Memory B cell (primary cell): ENCODE results near the gene HLA-G.

Experiments
- ATAC-seq: fragments of 150-1000 bp; cut with Tn5 transposase; 2 replicates; pipeline ENCODE4 v1.10.0; 2021; ENCODE audit warnings: low read depth, mild to moderate bottlenecking, moderate library complexity
- DNase-seq, 2 donors: peaks; one replicate each; pipeline ENCODE4 v3.0.0; 2022; ENCODE audit warnings: low spot score in 2 of 2
- H3K27ac Mint-ChIP-seq: one replicate; pipeline ENCODE4 v1.8.0; 2022; ENCODE audit warnings: mild to moderate bottlenecking, moderate library complexity, mixed read lengths
- H3K27me3 Mint-ChIP-seq: one replicate; pipeline ENCODE4 v1.8.0; 2022; ENCODE audit warnings: mixed read lengths
- H3K36me3 Mint-ChIP-seq: one replicate; pipeline ENCODE4 v1.8.0; 2022; ENCODE audit warnings: mild to moderate bottlenecking, mixed read lengths
- H3K4me1 Mint-ChIP-seq: one replicate; pipeline ENCODE4 v1.8.0; 2022; ENCODE audit warnings: mixed read lengths
- H3K4me3 Mint-ChIP-seq: one replicate; pipeline ENCODE4 v1.8.0; 2022; ENCODE audit warnings: mild to moderate bottlenecking, moderate library complexity, mixed read lengths
- H3K9me3 Mint-ChIP-seq: one replicate; pipeline ENCODE4 v1.8.0; 2022; ENCODE audit warnings: mixed read lengths

HLA-G gene

DNA sequence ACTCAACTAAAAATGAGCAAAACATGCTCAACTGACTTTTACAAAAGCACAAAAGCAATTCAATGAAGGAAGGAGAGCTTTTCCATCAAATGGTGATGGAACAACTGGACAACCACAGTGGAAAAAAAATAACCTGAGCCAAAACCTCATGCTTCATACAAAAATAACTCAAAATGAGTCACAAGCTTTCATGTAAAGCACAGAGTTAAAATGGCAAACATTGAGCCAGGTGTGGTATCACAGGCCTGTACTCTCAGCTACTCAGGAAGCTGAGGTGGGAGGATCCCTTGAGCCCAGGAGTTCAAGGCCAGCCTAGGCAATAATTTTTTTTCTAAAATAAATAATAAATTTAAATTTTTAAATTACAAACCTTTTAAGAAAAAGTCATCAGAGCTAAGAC is 18.4 kb upstream of the HLA-G start:
- H3K27ac Mint-ChIP-seq = no peak overlapping the region
- H3K4me1 Mint-ChIP-seq = no peaks in the 10 kb centered on the region
- ATAC-seq (no peak), DNase-seq (no peak)
- H3K27me3 Mint-ChIP-seq = peaks cover 7% of the 10 kb centered on the region
- H3K9me3 Mint-ChIP-seq = no peaks in the 10 kb centered on the region
- no peak overlapping the region for H3K4me3 Mint-ChIP-seq
- no peaks in the 10 kb centered on the region for H3K36me3 Mint-ChIP-seq

DNA sequence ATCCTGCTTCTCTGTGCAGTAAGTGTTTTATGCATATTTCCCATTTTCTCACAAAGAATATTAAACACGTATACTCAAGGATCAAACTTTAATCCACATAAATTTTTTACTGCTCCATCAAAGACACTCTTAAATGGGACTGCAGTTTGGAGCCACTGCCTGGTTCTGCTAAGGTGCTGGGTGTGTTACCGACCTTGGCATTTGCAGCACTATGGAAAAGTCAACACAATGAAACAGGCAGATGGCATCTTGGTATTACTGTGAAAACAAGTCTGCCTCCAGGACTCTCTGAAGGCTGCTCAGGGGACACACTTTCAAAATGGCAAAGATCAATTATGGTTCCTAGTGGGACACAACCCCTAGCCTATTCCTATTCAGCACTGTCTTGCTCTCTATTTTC is 17.3 kb upstream of the HLA-G start:
- Mint-ChIP-seq H3K27ac (no peak overlapping the region), H3K4me3 (no peak overlapping the region), H3K4me1 (no peaks in the 10 kb centered on the region), H3K9me3 (no peaks in the 10 kb centered on the region), H3K27me3 (peaks cover 9% of the 10 kb centered on the region), H3K36me3 (no peaks in the 10 kb centered on the region)
- DNase-seq (no peak), ATAC-seq (no peak)

GRCh38 chr6:29811377-29811776 is 16.2 kb upstream of the HLA-G start:
- Mint-ChIP-seq H3K4me3 (no peak overlapping the region), H3K27ac (no peak overlapping the region), H3K36me3 (no peaks in the 10 kb centered on the region), H3K9me3 (no peaks in the 10 kb centered on the region), H3K27me3 (peaks cover 6% of the 10 kb centered on the region), H3K4me1 (no peaks in the 10 kb centered on the region)
- ATAC-seq = no peak
- no peak for DNase-seq

GRCh38 chr6:29813066-29813465 is 14.6 kb upstream of the HLA-G start:
- DNase-seq = no peak
- no peaks in the 10 kb centered on the region for H3K9me3 Mint-ChIP-seq
- H3K36me3 Mint-ChIP-seq = no peaks in the 10 kb centered on the region
- no peak overlapping the region for H3K27ac Mint-ChIP-seq
- peaks cover 8% of the 10 kb centered on the region for H3K27me3 Mint-ChIP-seq
- no peaks in the 10 kb centered on the region for H3K4me1 Mint-ChIP-seq
- ATAC-seq = no peak
- H3K4me3 Mint-ChIP-seq = no peak overlapping the region

GRCh38 chr6:29813809-29814208 is 13.8 kb upstream of the HLA-G start:
- Mint-ChIP-seq H3K4me3 (no peak overlapping the region), H3K36me3 (no peaks in the 10 kb centered on the region), H3K4me1 (no peaks in the 10 kb centered on the region), H3K27me3 (peaks cover 12% of the 10 kb centered on the region), H3K27ac (no peak overlapping the region), H3K9me3 (no peaks in the 10 kb centered on the region)
- ATAC-seq = no peak
- no peak for DNase-seq

DNA sequence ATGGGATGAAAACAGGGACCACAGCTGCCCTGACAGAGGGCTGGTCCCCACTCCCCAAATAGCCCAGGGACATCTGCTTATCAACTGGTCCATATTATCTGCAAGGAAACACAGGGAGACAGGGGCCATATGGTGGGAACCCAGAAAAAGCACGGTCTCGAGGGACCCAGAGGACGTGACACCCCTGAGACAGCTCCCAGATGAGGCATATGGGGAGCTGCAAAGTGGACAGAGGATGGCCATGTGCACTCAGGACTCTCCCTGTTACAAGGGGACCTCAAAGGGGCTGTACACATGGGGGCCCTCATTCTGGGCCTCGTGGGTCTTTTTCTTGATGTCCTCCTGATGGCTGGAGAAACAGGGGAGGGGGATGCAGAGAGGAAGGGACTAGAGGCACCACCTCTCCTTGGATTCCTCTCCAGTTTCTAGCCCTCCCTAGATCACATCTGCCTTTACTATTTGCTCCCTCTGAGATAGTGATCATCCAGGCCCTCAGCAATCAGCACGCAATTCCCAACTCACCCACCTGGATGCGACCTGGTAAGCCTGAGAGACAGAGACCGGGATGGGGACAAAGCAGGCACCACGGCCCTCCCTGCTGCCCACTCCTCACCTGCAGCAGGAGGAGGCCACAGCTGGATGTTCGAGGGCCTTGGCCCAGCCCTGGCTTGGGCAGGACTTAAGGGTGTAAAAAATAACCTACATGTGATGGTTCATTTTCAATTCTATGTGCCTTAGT is 13.1 kb upstream of the HLA-G start:
- Mint-ChIP-seq H3K36me3 (peaks cover 2% of the 10 kb centered on the region), H3K27ac (no peak overlapping the region), H3K4me1 (no peaks in the 10 kb centered on the region), H3K9me3 (no peaks in the 10 kb centered on the region), H3K27me3 (peaks cover 18% of the 10 kb centered on the region), H3K4me3 (no peak overlapping the region)
- ATAC-seq (no peak), DNase-seq (no peak)

DNA sequence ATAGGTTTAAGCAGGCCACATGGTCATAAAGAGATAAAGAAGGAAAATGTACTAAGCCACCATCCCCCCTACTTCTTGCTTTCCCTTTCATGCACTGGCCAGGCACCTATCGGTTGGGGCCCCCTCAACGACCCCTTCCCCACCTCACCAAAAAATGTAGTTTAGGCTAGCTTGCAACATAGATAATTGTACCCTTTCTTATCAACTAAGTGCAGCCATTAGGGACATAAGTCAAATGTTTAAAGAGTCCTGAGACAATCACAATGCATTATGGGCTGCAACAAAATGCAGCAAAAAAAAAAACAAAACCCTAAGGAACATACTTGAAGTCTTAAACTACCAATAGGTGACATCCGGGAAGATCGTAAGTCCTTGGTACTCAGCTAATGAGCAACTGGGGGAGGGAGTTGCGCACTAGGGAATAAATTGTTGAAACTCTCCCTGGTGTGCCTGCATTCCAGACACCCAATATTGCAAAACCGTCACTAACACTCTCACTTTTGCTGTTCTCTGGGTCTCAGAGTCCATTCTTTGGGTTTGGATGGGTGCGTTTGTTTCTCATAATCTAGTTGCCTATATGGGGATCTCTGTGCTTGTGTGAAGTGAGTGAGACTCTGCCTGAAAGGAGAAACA is 12.4 kb upstream of the HLA-G start:
- Mint-ChIP-seq H3K9me3 (no peaks in the 10 kb centered on the region), H3K27ac (no peak overlapping the region), H3K4me3 (no peak overlapping the region), H3K4me1 (no peaks in the 10 kb centered on the region), H3K27me3 (peaks cover 17% of the 10 kb centered on the region), H3K36me3 (peaks cover 2% of the 10 kb centered on the region)
- ATAC-seq (no peak), DNase-seq (no peak)

DNA sequence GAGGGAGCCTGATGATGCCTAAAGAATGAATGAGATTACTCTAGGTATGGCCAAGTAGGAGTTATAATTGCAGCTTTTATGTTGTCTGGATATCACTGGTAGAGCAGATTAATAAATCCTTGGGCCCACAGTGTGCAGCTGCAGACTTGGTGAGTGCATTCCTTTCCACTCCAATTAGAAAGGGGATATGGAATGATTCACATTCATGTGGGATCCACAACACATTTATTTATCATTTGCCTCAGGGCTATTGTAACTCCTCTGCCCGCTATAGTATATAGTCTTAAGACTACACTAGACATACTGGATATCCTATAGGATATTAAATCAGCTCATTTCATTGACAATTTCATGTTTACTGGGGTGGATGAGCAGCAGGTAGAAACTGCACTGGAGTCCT is 11.6 kb upstream of the HLA-G start:
- ATAC-seq (no peak), DNase-seq (no peak)
- Mint-ChIP-seq H3K27ac (no peak overlapping the region), H3K27me3 (peaks cover 19% of the 10 kb centered on the region), H3K36me3 (peaks cover 2% of the 10 kb centered on the region), H3K4me1 (no peaks in the 10 kb centered on the region), H3K9me3 (no peaks in the 10 kb centered on the region), H3K4me3 (no peak overlapping the region)

DNA sequence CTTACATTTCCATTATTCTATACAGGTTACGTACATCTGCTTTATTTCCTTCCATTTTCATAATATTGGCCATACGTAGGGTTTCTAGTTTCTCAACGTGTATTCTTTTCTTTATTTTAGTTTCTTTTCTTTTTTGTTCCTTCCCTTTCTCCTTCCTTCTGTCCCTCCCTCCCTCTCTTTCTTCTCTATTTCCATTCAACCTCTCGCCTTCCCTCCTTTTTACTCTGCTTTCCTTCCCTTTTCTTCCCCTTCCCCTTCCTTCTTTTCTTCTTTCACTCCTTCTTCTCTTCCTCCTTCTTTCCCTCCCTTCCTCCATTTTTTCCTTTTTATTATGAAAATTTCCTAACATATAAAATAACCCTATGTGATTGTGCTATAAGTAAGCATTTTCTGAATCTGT is 8.7 kb upstream of the HLA-G start:
- DNase-seq (no peak), ATAC-seq (no peak)
- peaks cover 25% of the 10 kb centered on the region for H3K27me3 Mint-ChIP-seq
- H3K27ac Mint-ChIP-seq = no peak overlapping the region
- peaks cover 3% of the 10 kb centered on the region for H3K9me3 Mint-ChIP-seq
- H3K4me1 Mint-ChIP-seq = no peaks in the 10 kb centered on the region
- peaks cover 3% of the 10 kb centered on the region for H3K36me3 Mint-ChIP-seq
- H3K4me3 Mint-ChIP-seq = no peak overlapping the region

- Mint-ChIP-seq H3K4me1 (peaks cover 5% of the 10 kb centered on the region), H3K4me3 (no peak overlapping the region), H3K36me3 (peaks cover 3% of the 10 kb centered on the region), H3K27ac (no peak overlapping the region), H3K9me3 (peaks cover 4% of the 10 kb centered on the region), H3K27me3 (peaks cover 29% of the 10 kb centered on the region)
- DNase-seq (no peak), ATAC-seq (no peak)
Observed at GRCh38 chr6:29824144-29824543, 3.5 kb upstream of the HLA-G start.

DNA sequence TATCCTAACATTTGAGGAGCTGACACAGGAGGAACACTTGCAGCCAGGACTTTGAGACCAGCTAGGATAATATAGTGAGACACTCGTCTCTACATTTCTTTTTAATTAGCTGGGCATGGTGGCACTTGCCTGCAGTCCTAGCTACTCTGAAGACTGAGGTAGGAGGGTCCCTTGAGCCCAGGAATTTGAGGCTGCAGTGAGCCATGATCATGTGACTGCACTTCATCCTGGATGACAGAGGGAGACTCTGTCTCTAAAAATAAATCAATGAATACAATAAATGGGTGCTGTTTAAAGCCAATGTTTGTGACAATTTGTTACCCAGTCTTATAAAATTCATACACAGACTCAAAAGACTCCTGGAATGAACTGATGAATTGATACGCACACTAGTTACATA is 1.8 kb upstream of the HLA-G start:
- Mint-ChIP-seq H3K27ac (no peak overlapping the region), H3K27me3 (peaks cover 38% of the 10 kb centered on the region), H3K4me1 (peaks cover 5% of the 10 kb centered on the region), H3K4me3 (no peak overlapping the region), H3K9me3 (peaks cover 4% of the 10 kb centered on the region), H3K36me3 (peaks cover 3% of the 10 kb centered on the region)
- DNase-seq (no peak), ATAC-seq (no peak)

- peaks cover 5% of the 10 kb centered on the region for H3K4me1 Mint-ChIP-seq
- peaks cover 3% of the 10 kb centered on the region for H3K36me3 Mint-ChIP-seq
- H3K27ac Mint-ChIP-seq = no peak overlapping the region
- peaks cover 4% of the 10 kb centered on the region for H3K9me3 Mint-ChIP-seq
- no peak overlapping the region for H3K4me3 Mint-ChIP-seq
- DNase-seq = no peak
- H3K27me3 Mint-ChIP-seq = peaks cover 36% of the 10 kb centered on the region
- ATAC-seq = no peak
Observed at GRCh38 chr6:29826271-29826670, 1.4 kb upstream of the HLA-G start.

DNA sequence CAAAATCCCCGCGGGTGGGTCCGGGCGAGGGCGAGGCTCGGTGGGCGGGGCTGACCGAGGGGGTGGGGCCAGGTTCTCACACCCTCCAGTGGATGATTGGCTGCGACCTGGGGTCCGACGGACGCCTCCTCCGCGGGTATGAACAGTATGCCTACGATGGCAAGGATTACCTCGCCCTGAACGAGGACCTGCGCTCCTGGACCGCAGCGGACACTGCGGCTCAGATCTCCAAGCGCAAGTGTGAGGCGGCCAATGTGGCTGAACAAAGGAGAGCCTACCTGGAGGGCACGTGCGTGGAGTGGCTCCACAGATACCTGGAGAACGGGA is 809 bp downstream of the HLA-G start:
- H3K36me3 Mint-ChIP-seq = peaks cover 3% of the 10 kb centered on the region
- H3K4me1 Mint-ChIP-seq = peaks cover 5% of the 10 kb centered on the region
- peak overlapping the region; percentile 41 for H3K4me3 Mint-ChIP-seq
- DNase-seq = no peak
- peak; percentile 46 for ATAC-seq
- peaks cover 44% of the 10 kb centered on the region for H3K27me3 Mint-ChIP-seq
- H3K9me3 Mint-ChIP-seq = peaks cover 3% of the 10 kb centered on the region
- H3K27ac Mint-ChIP-seq = no peak overlapping the region

DNA sequence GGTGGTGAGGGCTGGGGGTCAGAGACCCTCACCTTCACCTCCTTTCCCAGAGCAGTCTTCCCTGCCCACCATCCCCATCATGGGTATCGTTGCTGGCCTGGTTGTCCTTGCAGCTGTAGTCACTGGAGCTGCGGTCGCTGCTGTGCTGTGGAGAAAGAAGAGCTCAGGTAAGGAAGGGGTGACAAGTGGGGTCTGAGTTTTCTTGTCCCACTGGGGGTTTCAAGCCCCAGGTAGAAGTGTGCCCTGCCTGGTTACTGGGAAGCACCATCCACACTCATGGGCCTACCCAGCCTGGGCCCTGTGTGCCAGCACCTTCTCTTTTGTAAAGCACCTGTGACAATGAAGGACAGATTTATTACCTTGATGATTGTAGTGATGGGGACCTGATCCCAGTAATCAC is 2.1 kb downstream of the HLA-G start:
- Mint-ChIP-seq H3K9me3 (no peaks in the 10 kb centered on the region), H3K4me1 (peaks cover 5% of the 10 kb centered on the region), H3K4me3 (no peak overlapping the region), H3K27me3 (peaks cover 39% of the 10 kb centered on the region), H3K36me3 (no peaks in the 10 kb centered on the region), H3K27ac (no peak overlapping the region)
- no peak for DNase-seq
- ATAC-seq = no peak

DNA sequence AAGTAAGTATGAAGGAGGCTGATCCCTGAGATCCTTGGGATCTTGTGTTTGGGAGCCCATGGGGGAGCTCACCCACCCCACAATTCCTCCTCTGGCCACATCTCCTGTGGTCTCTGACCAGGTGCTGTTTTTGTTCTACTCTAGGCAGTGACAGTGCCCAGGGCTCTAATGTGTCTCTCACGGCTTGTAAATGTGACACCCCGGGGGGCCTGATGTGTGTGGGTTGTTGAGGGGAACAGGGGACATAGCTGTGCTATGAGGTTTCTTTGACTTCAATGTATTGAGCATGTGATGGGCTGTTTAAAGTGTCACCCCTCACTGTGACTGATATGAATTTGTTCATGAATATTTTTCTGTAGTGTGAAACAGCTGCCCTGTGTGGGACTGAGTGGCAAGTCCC is 2.8 kb downstream of the HLA-G start:
- Mint-ChIP-seq H3K9me3 (no peaks in the 10 kb centered on the region), H3K27ac (no peak overlapping the region), H3K27me3 (peaks cover 38% of the 10 kb centered on the region), H3K4me3 (no peak overlapping the region), H3K36me3 (no peaks in the 10 kb centered on the region), H3K4me1 (peaks cover 8% of the 10 kb centered on the region)
- DNase-seq = no peak
- no peak for ATAC-seq
